ENCODE data around the gene FANCC.
A peak's percentile ranks its signal among the peaks of the same experiment; 100 is the strongest.

Gene FANCC

DNA sequence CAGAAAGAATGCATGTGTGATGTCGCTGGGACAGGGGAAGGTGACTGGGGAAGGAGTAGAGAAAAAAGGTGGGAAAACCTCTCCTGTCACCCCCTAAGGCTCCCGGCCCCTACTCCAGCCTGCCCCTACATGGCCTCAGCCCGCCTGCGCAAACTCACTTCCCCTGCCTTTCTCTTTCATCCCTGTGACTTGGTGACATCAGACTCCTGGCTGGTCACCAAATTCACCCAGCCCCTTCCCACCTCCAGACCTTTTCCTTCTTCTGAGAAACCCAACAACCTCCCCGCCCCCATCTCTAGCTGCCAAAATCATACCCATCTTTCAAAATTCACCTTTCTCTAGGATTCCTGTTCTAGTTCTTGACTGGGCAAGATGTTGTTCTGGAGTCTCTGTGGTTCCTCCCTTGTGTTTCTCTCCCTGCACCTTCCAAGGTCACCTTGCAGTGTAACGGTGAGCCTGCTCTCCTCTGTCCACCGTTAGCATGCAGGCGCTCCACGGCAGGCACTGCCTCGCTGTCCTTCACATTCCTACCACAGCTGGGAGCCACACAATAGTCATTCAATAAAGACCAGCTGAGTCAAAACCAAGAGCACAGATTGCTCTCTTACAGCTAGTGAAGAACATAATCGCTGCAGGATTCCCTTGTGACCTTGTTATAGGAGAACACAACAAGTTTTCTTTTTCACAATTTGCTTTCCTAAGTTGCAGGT is 134.5 kb downstream of the FANCC start:
- no peak for DNase-seq

DNA sequence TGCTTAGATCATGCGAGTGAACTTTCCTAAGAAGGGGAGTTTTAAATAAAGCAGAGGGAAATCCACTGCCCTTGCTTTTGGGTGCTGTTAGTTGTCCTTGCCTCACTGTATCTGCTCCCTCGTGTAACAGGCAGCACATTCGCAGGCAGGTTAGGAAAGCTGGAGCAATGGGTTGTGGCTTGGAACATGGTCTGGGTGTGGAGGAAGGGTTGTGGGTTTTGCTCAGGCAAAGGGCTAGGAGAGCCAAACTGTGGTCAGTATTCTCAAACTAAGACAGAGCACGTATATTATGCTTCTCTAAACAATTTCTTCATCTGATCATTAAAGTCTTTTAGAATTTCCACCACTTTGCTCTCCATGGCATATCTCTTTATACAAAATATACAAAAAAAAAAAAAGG is 135.7 kb downstream of the FANCC start:
- DNase-seq, result no peak

DNA sequence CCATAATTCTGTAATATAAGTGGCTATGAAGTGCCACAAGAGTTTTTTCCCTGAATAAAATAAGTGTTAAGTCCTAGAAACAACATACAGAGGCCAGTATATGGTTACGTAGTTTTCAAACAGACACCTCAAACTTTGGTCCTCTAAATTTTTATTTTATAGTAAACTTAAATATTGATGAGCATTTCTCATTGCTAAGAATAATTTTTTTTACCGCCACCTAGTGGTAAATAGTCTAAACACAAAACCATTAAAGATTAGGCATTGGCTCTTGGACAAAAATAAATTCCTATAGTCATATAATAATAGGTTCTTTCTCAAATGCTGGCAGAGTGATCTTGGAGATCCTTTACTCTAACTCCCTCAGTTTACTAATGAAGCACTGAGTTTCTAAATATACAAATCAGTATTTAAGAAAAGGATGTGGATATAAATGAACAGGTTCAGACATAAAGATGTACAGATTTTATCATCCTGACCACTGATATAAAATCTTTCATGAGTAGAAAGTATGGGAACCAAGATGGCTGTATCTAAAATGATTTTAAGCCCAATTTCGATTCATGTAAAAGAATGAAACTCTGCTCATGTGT is 136.2 kb downstream of the FANCC start:
- no peak for DNase-seq

DNA sequence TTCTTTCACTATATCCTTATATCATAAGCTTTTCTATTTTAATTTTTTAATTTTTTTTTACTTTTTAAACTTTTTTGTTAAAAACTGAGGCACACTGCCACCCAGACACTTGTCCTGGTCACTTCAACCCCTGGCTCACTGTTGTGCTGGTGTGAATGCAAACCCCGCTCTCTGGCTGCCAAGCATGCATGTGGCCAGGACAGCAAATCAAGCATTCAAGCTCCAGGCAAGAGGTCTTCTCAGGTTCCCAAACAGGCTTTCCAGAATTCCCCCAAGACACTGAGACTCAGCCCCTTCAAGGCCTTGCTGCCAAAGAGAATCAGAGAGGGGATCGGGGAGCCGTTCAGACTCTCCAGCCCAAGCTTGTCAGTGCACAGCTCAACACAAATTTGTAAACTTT is 139.9 kb downstream of the FANCC start:
- no peak for DNase-seq

DNA sequence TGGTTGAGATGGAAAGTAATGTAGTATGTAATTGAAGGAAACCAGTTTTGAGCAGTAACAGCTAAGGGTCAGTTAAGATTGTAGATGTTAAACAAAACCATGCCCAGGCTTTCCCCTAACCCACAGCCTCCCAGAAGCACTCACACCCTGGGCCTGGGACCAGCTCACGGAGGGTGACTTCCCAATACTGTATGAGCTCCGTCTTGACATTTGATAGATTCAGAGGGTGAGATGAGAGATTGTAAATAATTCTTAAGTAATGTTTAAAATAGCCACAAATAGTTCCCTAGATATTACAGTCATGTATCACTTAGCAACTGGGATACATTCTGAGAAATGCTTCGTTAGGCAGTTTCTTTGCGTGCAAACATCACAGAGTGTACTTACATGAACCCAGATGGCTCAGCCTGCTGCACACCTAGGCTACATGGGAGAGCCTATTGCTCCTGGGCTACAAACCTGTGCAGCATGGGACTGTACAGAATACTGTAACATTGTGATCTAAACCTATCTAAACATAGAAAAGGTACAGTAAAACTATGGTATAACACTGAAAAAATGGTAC is 140.7 kb downstream of the FANCC start:
- no peak for DNase-seq

DNA sequence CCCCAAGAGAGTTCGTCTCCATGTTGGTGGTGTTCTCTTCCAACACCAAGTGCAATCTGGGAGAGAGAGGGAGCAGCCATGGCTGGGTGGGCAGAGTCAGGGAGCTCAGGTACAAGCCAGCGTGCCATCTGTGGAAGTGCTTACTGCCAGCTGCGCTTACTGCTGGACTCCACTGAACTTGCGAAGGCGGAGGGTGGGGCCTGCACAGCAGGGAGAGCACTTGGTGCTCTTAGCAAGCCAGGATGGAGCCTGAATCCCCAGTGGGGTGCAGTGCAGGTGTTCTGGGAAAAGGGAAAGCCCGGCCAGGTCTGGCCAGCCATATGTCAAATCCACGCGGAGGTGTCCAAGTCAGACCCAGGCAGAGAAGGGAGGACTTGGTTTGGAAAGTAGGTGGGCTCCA is 142.0 kb downstream of the FANCC start:
- no peak for DNase-seq

DNA sequence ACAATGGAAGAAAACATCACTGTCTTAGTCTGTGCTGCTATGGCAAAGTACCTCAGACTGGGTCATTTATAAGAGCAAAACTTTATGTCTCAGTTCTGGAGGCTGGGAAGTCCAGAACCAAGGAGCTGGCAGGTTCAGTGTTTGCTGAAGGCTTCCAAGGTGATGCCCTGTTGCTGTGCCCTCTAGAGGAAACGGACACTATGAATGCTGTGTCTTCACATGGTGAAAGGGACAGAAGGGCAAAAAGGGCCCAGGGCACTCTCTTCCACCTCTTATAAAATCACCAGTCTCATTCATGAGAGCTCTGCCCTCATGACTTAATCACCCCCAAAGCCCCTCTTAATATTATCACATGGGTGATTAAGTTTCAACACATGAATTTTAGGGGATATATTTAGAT is 143.5 kb downstream of the FANCC start:
- DNase-seq, result no peak

DNA sequence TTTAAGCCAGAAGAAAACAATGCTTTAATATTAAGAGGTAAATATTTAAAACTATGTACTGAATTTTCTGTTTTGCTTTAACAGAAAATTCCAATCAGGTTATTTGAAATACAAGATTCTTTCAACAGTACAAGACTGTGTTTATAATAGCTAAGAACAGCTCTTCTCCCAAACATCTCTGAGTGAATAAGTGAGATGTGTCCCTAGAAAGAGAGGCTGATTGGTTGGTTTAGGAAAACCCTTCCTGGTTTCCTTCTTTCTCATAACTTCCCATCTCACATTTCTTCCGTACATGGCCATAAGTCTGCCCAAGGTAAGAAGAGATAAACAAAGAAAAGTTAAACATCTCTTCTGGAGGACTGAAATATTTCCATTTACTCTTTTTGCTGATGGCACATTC is 145.9 kb downstream of the FANCC start:
- DNase-seq, result no peak

DNA sequence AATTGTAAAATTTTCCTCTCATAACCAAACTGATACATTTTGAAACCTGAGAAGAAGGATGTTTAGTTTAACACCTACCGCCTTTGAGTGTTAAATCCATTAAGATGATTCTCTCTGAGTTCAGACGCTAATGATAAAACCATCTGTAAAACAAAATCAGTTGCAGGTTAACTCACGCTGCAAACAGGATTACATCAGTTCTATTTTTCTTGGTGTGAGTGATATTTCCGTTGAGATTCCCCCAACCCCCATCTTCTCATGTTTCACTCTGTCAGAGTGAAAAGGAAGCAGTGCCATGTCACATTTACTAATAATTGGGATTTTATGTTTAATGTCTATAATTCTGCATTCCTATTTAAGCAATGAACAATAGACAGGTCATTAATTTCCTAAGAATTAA is 146.5 kb downstream of the FANCC start:
- no peak for DNase-seq

DNA sequence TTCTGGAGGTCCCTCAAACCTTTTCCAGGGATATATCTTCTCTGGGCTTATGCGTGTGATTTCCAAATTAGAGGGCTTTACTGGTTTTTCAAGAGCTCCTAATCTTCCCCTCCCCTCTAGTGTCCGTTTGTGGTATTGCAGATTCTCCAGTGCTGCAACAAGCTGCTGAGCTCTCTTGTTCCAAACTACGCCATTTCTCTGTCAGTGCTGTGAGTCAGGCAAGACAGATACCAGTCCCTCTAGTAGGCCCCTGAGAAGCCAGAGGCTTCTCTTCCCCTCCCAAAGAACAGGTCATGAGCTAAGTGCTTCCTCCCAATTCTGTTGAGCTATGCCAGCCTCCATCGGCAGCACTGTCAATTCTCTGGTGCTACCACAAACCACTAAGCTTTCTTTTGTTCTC is 149.5 kb downstream of the FANCC start:
- no peak for DNase-seq

DNA sequence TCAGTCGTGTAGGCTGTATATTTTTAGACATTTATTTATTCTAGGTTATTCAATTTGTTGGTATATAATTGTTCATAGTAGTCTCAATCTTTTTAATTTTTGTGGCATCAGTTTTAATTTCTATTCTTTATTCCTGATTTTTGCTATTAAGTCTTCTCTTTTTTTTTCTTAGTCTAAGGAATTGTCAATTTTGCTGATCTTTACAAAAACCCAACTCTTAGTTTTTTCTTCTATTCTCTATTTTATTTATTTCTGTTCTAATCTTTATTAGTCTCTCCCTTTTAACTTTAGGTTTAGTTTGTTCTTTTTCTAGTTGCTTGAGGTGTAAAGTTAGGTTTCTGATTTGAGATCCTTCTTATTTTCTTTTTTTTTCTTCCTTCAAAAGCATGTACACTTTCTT is 152.5 kb downstream of the FANCC start:
- no peak for DNase-seq

DNA sequence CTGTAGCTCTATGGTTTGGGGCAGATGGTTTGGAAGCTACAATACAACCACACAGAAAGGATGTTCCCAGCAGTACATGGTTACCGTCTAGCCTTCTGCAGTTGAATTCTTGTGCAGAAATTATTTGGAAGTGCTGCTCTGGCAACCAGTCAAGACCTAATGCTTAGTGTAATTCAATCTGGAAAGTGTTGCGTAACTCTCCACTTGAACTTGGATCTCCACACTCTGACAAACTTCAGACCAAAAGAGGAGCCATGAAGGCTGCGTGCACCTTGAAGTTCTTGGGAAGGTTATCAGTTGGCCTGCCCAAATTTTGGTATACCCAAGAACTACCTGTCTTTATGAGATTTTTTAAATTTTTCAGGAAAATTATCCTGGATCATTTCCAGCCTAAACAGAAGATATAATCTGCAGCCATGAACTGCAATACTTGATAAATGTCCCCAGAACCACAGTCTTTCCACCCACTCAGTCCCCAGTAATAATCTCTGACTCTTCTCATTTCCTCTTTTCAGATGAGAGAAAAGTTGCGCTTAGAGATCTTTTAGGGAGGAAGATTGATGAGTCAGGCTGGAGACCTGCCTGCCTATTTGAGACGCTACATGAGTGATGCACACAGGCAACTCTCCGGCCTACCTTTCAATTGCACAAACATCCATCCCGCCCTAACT is 159.9 kb downstream of the FANCC start:
- DNase-seq, result no peak

DNA sequence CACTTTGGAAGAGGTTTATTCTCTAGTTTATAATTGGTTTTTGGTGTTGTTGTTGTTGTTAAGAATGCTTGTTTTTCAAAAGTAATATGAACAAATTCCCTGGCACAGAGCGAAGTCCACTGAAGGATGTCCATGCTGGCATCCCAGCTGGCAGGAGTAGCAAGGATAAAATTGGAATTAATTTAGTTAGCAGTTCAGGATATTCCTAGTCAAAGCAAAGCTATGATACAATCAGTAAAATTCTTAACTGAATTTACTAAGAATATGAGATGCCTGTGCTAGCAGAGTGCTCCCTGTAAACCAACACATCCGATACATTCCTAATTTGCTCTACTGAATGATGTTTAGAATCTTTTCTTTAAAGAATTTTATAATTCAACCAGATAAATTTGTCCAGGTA is 161.4 kb downstream of the FANCC start:
- no peak for DNase-seq

DNA sequence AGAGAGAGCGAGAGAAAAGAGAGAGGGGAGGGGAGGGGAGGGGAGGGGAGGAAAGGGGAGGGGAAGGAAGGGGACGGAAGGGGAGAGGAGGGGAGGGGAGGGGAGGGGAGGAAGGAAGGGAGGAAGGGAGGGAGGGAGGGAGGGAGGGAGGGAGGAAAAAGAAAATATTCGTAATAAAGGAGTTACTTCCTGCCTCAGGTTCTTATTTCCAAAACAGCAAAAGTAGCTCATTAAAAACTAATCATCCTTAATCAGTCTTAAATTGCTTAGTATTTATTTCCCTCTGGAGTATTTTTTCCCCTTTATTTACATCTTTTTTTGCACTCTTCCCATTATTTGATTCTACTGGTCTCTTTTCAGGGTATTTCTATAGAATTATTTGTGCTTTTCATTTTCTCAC is 162.3 kb downstream of the FANCC start:
- DNase-seq, result no peak

DNA sequence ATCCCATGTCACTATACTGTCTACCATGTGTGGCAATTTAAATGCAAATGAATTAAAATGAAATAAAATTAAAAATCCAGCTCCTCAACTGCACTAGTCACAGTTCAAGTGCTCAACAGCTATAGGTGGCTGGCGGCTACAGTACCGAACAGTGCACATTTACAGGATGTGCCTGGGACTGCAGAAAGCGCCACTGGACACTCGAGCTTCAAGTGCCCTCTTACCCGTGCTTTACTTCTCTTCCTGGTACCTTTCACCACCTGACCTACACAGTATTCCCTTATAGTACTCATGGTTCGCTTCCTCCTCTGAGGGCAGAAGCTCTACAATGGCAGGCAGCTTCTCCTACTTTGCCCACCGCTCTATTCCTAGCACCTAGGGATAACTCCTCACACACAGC is 166.6 kb downstream of the FANCC start:
- DNase-seq, result no peak

DNA sequence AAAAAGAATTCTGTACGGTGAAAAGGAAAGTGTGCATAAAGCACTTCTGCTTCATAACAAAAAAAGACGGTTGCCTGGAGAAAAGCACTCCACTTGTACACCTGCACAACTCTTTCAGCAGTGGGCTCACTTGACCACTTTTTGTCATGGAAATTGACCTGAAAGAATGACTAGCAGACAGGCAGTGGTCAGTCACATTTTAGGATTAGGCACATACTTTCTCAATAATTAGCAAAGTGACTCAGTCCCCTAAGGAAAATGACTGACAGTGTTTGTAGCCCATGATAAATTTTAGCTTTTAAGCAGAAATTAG is 169.3 kb downstream of the FANCC start:
- DNase-seq, result no peak

DNA sequence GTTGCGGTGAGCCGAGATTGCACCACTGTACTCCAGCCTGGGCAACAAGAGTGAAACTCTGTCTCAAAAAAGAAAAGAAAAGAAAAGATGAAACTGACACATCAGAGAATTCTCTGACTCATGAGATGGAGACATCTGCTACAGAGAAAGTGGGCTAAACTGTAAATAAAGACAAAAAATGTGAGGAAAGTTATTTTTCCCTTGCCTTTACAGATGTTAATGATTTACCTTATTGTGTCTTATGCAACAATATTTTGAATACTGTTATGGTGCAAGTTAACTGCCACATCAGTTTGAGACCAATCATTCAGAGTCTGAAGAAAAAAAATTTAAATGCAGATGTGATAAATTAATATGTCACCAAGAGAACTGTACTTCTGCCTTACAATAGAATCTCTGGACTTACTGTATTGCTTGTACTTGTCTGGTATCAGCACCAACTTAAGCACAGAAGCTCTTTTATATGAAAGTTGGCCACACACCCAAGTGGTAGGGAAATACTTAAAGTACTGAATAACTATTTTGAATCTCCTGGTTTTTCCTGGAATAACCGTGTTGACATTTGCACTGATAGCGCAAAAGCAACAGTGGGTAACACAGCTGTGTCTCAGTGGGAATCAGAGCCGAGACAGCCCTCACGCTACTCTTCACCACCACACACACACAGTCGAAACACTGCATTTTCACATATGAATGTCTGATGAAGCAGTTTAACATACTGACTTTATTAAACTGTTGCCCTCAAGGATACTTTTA is 169.9 kb downstream of the FANCC start:
- DNase-seq, result no peak

DNA sequence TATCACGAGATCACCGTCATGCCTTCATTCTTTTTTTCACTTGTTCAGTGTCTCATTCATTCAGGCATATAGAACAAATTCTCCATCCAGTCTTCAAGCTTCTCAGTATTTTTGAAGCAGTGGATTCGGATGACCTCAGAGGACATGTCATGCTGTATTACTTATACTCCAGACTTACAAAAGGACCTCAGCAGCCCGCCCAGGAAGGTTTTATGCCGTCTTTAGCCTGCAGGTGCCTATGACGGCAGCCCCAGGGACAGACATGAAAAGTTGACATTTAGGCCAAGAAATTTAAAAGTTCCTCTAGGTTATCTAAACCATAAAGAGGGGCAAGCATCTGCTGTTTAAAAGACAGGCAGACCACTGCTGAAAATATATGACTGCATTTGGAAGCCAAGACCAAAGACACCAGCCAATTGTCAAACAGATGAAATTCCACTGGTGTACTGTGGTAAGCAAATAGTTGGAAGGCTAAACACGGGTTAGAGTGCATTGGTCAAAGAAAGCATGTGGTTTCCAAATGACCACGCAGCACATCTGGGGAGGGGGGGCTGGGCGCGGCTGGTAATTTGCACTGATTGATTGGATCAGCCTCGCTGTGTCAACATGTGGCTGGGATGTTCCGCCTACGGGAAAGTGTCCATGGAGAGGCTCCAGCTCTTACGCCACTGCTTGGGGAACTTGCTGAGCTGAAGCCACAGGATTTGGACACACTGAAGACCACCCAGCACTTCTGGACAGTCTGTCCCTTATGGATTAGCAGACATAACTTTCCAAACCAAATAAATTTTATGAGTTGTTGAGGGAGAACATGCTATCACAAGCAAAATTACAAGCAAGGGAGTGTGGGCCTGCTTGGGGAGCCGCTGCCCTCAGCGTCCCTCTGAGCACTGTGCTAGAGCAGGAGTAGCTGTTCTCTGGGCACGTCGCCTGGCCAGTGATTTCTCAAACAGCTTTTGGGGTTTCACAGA is 173.6 kb downstream of the FANCC start:
- DNase-seq, result peak; percentile 93

DNA sequence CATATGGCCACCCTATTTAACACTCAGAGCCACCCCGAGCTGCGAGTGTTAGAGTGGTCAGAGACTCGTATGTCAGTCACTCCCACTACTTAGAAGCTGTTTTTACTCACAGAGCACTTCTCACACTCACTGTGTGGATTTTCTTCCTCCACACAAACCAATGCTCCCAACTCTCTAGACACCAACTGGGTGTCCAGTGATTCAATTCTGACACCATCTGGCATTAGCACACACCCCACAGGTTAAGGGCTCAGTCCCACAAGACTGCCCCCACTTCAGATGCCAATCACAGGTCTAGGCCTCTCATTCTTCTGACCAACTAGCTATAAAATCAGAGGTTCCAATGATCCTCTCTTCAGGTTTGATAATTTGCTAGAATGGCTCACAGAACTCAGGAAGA is 174.8 kb downstream of the FANCC start:
- DNase-seq, result no peak

DNA sequence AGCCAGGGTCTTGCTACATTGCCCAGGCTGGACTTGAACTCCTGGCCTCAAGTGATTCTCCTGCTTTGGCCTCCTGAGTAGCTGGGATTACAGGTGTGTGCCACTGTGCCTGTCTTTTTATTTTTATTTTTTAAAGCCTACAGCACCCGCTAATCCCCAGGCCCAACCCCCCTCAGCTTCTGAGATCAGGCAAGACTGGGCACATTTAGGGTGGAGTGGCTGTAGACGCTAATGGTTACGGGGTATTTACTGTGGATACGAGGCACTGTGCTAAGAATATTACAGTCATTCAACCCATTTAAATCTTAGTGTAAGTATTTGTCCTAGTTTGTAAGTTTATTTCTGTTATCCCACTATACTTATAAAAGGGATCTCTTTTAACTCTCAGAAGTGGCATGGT is 175.2 kb downstream of the FANCC start:
- DNase-seq, result no peak

DNA sequence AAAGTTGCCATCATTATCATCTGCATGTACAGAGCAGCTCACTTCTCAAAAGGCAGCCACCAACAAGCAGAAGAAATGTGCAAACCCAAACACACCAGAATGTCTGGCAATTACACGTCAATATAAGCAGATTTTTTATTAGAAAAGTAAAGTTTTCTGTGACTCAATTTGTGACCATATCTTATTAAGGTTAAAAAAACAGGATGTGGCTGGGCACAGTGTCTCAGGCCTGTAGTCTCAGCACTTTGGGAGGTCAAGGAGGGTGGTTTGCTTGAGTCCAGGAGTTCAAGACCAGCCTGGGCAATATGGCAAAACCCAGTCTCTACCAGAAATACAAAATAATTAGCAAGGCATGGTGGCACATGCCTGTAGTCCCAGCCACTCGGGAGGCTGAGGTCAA is 176.7 kb downstream of the FANCC start:
- no peak for DNase-seq

DNA sequence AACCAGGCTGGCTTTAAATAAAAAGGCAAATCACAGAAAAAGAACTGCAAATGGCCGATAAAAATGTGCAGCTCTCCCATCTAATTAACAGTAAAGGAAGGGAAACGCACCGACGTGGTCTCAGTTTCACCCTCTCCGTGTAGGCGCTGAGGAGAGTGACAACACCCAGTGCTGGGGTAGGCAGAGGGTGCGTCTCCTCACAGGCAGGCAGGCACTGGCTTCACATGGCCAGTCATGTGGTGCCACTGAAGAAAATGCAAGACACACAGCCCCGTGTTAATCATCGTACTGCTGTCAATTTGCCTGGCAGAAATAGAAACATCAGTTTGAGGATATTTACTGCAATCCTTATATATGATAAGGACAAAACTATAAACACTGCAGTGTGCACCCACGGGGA is 178.4 kb downstream of the FANCC start:
- DNase-seq, result no peak
